Kasumi-1 (cell line): ENCODE results near the gene RAB41.
"Not testable (repeated sequence)": the region's sequence is repeated elsewhere in the genome, so short reads cannot be mapped to it uniquely, and the experiment has no call there.

Experiments used
- DNase-seq, 2 experiments: peaks; one replicate each; lab custom pipeline; 2025; lab: John Stamatoyannopoulos, UW

Gene RAB41

DNA sequence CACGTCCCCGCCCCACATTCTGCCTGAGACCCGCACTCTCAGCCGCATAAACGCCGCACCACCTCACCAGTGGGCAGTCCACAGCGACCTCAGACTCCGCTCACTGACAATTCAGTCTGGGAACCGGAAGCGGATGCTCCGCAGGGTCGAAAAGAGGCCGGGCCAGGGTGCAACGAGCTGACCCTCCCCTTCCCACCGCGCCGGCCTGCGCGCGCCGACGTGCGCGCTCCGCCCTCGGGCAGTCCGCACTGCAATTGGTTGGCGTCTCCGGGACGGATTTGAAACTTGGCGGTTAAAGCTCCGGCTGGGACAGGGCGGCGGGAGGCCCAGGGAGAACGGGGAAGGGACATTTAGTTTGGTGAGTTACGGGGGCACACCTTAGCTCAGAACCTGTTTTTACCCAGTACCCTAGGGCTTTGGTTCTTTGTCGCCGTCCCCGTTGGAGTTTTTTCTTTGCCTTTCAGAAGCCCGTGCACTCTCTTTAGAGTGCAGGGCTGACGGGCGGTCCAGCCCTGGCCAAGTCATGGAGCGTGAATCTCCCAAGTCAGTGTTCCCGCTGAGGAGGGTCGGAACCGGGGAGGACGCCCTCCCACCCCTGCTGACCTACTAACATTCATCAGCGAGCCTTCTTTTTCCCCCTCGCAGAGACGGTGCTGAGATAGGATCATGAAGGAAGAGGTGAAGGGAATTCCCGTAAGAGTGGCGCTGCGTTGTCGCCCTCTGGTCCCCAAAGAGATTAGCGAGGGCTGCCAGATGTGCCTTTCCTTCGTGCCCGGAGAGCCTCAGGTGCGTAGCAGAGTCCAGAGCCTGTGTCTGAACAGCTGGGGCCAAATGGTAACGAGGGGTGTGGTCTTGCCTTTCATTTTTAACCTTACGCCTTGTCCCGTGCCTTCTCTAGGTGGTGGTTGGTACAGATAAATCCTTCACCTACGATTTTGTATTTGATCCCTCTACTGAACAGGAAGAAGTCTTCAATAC is 8.1 kb downstream of the RAB41 start, which contains the start of the genes KIF4A and PDZD11:
TSS of gene KIF4A (plus strand) at position 312 of the 978 bp plus-strand sequence. CDS start at position 667, 355 bp downstream.
TSS of gene PDZD11 (minus strand) at position 135 of the 978 bp plus-strand sequence. CDS start 586 bp downstream, outside the sequence.
- peak; percentile 51 to 63 for DNase-seq

DNA sequence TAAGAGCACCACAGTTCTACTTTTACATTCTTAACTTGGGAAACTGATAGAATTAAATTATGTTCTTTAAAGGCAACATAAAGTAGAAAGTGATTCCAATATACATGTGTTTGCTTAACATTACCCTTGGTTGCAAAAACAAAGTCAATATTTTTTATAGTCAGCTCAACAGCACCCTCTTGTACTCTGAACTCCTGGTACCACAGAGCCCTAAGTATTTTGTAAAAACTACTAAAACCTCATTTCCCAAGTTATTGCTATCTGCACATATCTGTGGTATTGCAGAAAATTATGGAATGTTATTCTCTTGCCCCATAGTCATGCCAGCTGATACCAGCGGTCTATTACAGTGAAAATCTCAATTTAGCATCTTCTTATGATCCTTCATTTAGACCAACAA is 10.8 kb downstream of the RAB41 start:
- DNase-seq = no peak

DNA sequence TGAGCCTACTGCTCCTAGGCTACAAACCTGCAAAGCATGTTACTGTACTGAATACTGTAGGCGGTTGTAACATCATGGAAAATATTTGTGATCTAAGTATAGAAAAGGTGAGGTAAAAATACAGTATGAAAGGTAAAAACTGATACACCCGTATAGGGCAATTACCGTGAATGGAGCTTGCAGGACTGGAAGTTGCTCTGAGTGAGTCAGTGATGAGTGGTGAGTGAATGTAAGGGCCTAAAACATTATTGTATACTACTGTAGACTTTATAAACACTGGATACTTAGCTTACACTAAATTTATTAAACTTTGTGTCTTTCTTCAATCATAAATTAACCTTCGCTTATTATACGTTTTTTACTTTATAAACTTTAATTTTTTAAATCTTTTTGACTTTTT is 11.6 kb downstream of the RAB41 start:
- DNase-seq = no peak

DNA sequence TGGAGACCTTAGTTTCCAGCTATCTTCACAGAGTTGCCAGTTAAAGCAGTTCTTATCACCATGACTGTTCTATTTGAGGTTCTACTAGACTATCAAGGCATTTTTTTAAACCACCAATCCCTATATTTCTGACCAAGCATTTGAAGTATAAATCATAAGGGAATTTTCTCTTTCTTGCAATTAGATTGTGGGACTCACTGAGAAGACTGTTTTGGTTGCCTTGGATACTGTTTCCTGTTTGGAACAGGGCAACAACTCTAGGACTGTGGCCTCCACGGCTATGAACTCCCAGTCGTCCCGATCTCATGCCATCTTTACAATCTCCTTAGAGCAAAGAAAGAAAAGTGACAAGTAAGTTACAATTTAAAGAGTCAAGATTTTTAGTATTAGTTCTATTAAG is 19.7 kb downstream of the RAB41 start:
- no peak for DNase-seq

DNA sequence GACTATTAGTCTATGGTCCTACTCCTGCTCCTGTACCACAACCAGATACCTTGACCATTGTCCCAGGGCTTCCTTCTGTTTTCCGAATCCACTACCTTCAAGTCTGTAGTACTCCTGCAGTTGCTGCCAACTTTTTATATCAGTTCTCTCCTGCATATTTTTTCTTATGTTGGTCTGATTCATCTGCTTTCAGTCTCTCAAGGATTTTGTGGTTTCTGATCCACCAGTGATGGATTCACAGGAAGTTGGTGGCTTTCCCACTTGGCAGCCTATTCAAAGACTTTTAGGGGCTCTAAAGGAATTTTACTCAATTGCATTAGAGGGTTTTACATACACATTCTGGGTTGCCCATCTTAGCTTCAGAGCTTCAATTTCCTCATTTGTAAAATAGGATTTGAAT is 31.5 kb downstream of the RAB41 start:
- no peak for DNase-seq

DNA sequence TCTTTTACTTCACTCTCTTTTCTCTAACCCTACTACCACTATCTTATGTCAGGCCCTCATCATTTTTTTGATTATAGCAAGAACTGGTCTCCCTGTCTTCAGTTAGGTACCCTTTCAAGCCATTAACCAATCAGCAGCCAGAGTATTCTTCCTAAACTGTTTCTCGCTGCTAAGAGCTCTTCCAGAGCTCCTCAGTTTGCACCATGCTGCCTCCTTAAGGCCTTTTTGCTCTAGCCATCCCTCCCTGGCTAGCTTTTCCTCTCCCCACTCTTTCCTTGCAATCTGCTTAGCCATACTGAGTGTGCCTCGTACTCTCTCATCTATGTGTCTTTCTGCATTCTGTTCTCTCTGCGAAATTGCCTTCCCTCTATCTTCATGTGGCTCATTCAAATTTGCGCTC is 40.8 kb downstream of the RAB41 start:
- DNase-seq = no peak

DNA sequence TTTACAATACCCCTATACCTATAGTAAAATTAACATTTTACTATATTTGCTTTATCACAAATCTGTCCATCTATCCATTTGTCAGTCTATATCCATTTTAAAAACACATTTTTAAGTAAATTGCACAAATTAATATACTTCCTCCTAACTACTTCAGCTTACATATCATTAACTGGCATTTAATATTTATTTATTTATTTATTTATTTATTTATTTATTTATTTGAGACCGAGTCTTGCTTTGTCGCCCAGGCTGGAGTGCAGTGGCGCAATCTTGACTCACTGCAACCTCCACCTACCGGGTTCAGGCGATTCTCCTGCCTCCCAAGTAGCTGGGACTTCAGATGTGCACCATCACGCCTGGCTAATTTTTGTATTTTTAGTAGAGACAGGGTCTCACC is 41.7 kb downstream of the RAB41 start:
- DNase-seq = not testable (repeated sequence)

DNA sequence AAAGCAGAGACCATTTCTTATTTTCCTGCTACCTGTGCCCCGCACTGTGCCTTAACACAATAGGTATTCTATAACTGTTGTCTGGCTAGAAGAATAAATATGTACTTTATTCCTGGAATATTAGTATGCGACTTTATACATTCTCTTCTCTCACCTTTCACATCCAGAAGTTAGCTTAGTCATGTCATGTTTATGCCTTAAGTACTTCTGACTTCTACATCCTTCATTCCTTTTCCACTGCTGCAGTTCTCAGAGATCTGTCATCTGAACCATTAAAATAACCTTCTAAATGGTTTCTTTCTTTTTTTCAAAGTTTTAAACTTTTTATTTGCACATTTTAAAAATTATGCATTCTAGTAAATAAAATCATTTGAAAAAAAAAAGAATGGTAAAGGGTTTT is 42.4 kb downstream of the RAB41 start:
- DNase-seq = no peak

DNA sequence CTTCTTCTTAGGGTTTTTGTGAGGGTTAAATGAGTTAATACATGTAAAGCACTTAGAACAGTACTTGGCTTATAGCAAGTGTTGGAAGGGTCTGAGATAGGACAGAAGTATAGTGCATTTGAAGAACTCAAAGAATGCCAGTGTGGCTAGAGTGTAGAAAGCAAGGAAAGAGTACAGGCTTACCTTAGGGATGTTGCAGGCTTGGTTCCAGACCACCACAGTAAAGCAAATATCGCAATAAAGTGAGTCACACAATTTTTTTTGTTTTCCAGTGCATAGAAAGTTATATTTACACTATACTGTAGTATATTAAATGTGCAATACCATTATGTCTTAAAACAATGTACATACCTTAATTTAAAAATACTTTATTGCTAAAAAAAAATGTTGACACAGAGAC is 49.2 kb downstream of the RAB41 start:
- no peak for DNase-seq

DNA sequence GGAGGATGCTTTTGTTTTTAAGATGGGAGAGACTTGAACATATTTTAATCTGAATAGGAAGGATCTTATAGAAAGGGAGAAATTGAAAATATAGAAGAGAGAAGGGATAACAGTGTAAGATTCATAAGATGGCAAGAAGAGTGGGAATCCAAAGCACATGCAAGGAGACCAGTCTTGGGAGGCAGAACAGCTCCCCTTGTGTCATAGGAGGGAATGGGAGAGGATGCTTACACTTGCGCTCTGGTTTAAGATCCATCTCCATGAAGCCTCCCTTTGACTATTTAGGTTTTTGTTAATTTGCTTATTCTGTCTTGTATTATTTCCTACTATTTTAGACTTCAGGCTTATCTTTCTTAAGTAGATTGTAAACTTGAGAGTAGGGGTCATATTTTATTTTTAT is 50.6 kb downstream of the RAB41 start:
- peak; percentile 3 to 6 for DNase-seq
